Osteocyte (in vitro differentiated cells): Measurements from ENCODE around the gene DDX53. TPM values are rescaled to one million over a fixed set of nuclear protein-coding genes. Genes with fewer than 3 reads are reported as not detected.

ENCODE experiments used
- DNase-seq: peaks from one replicate; pipeline ENCODE4 v3.0.0; 2021; ENCODE audit warnings: mixed read lengths; ENCODE audit not compliant: unreplicated experiment; ENCODE audit errors: extremely low spot score
- H3K27ac Mint-ChIP-seq: one replicate; pipeline ENCODE4 v1.8.0; 2021; ENCODE audit warnings: mild to moderate bottlenecking, mixed read lengths; ENCODE audit not compliant: unreplicated experiment
- H3K27me3 Mint-ChIP-seq: one replicate; pipeline ENCODE4 v1.8.0; 2021; ENCODE audit warnings: mixed read lengths; ENCODE audit not compliant: unreplicated experiment
- H3K36me3 Mint-ChIP-seq: one replicate; pipeline ENCODE4 v1.8.0; 2021; ENCODE audit warnings: mixed read lengths; ENCODE audit not compliant: unreplicated experiment
- H3K4me1 Mint-ChIP-seq: one replicate; pipeline ENCODE4 v1.8.0; 2021; ENCODE audit warnings: mixed read lengths; ENCODE audit not compliant: unreplicated experiment
- H3K4me3 Mint-ChIP-seq: one replicate; pipeline ENCODE4 v1.8.0; 2021; ENCODE audit warnings: mild to moderate bottlenecking, moderate library complexity, mixed read lengths; ENCODE audit not compliant: unreplicated experiment
- H3K9me3 Mint-ChIP-seq: one replicate; pipeline ENCODE4 v1.8.0; 2021; ENCODE audit warnings: mixed read lengths; ENCODE audit not compliant: unreplicated experiment
- total RNA-seq: library from RNA; stranded (reverse); gene quantifications from 2 replicates; pipeline ENCODE4 v1.2.1, GENCODE V29; 2021
- TF ChIP-seq, protein P1 (sequence below): fragments of 200-600 bp; sonication (generic); IDR thresholded peaks from 2 replicates; pipeline ENCODE4 v1.5.0; 2021; ENCODE audit warnings: antibody characterized with exemption, mild to moderate bottlenecking, moderate library complexity

DDX53 gene
- total RNA-seq, 1 donor from 2014 or later, result not detected

DNA sequence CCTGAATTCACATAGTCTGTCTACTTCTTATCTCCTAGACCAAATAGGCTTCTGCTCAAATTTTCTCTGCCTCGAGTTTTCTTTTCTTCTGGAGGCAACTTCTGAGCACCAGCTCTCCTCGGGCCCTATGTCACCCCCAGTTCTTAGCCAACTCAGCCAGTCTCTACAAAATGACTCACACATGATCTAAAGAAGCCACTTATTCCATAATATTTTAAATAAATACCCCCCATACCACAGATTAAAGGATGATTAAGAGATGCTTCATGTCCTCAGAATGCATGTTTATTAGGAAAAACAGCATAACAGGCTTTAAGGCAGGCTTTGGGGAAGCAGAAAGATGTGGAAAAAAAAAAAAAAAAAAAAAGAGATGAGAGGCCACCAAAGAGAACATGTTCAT lies 36.6 kb upstream of the DDX53 start:
- DNase-seq, result no peak
- no peaks in the 10 kb centered on the region for H3K27me3 Mint-ChIP-seq
- H3K36me3 Mint-ChIP-seq, result no peaks in the 10 kb centered on the region
- H3K4me3 Mint-ChIP-seq, result no peak overlapping the region
- TF ChIP-seq, protein P1, sequence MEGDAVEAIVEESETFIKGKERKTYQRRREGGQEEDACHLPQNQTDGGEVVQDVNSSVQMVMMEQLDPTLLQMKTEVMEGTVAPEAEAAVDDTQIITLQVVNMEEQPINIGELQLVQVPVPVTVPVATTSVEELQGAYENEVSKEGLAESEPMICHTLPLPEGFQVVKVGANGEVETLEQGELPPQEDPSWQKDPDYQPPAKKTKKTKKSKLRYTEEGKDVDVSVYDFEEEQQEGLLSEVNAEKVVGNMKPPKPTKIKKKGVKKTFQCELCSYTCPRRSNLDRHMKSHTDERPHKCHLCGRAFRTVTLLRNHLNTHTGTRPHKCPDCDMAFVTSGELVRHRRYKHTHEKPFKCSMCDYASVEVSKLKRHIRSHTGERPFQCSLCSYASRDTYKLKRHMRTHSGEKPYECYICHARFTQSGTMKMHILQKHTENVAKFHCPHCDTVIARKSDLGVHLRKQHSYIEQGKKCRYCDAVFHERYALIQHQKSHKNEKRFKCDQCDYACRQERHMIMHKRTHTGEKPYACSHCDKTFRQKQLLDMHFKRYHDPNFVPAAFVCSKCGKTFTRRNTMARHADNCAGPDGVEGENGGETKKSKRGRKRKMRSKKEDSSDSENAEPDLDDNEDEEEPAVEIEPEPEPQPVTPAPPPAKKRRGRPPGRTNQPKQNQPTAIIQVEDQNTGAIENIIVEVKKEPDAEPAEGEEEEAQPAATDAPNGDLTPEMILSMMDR, result no peak
- peaks cover under 1% of the 10 kb centered on the region for H3K9me3 Mint-ChIP-seq
- H3K27ac Mint-ChIP-seq, result no peak overlapping the region
- H3K4me1 Mint-ChIP-seq, result no peaks in the 10 kb centered on the region

DNA sequence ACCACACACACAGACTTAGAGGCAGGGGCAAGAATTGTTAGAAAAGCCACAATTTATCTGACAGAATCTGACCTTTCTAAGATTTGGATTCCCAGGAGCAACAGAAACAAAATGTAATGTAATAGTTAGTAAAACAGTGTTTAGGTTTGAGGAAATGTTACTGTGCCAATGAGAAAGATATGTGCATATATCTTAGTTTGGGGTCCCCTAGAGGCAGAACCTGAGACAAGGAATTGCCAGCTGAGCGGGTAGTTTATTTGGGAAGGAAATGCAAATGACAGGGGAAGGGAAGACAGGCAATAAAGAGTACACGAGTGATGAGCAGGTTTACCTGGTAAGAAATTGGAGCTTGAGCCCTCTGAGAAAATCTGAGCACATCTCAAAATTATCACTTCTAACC lies 31.3 kb upstream of the DDX53 start:
- Mint-ChIP-seq H3K27me3 (no peaks in the 10 kb centered on the region), H3K4me3 (no peak overlapping the region), H3K36me3 (no peaks in the 10 kb centered on the region), H3K9me3 (peaks cover 10% of the 10 kb centered on the region), H3K4me1 (peaks cover 2% of the 10 kb centered on the region), H3K27ac (no peak overlapping the region)
- DNase-seq, result no peak
- TF ChIP-seq, protein P1, result no peak

DNA sequence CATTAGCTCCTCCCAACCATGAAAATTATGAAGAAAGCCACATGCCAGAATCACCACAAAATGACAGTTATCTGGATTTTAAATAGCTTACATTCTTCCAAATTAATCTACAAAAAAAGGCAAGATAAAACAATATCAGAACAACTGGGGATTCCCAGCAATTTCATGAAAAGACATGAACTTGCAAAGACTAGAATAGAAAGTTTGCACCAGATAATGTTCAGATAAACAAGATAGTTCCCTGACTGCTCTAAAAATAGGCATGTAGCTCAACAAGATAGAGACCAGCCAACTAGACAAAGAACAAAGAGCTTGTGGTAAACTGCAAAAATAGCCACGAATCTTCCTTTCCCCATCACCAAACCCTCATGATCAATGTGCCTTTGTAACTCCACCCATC lies 30.3 kb upstream of the DDX53 start:
- Mint-ChIP-seq H3K36me3 (no peaks in the 10 kb centered on the region), H3K4me1 (peaks cover 2% of the 10 kb centered on the region), H3K27ac (no peak overlapping the region), H3K27me3 (no peaks in the 10 kb centered on the region), H3K4me3 (no peak overlapping the region), H3K9me3 (peaks cover 10% of the 10 kb centered on the region)
- DNase-seq, result no peak
- TF ChIP-seq, protein P1, result no peak

DNA sequence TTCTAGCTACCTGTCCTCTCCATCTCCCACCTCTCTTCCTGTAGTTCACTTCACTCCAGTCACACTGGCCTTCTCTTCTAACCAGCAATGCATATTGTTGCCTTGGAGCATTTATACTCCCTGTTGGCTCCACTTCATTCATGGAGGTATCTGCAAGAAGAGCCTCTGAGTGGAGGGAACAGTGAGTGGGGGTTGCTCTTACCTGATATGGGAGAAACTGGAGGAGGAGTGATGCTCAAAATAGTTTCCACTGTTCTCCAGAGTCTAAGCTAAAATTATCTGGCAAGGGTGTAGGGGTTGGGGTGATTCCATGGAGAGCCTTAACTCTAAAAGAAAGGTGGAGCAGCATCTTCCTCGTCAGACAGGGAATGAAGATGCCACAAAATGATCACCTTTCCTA lies 28.9 kb upstream of the DDX53 start:
- peaks cover 2% of the 10 kb centered on the region for H3K4me1 Mint-ChIP-seq
- TF ChIP-seq, protein P1, result no peak
- no peak overlapping the region for H3K27ac Mint-ChIP-seq
- H3K9me3 Mint-ChIP-seq, result peaks cover 10% of the 10 kb centered on the region
- H3K4me3 Mint-ChIP-seq, result no peak overlapping the region
- no peaks in the 10 kb centered on the region for H3K36me3 Mint-ChIP-seq
- DNase-seq, result no peak
- peaks cover 2% of the 10 kb centered on the region for H3K27me3 Mint-ChIP-seq

DNA sequence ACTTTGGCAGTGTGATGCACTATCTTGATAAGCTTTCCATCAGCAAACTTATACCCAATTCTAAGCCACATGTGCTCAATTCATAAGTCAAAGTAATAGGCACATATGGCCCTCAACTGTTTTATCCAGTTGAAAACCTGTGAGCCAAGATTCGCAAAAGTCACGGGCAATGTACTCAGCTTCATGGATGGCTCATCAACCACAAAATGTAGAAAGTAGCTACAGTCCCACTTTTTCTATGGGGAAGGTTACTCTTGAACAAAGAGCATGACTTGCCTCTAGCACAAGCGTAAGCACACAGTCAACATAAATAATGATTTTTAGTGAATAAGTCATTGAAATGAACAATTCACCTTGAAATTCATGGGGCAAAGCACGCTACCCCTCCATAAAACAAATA lies 25.1 kb upstream of the DDX53 start:
- peaks cover 5% of the 10 kb centered on the region for H3K9me3 Mint-ChIP-seq
- H3K27me3 Mint-ChIP-seq, result peaks cover 2% of the 10 kb centered on the region
- H3K27ac Mint-ChIP-seq, result no peak overlapping the region
- no peak overlapping the region for H3K4me3 Mint-ChIP-seq
- no peak for DNase-seq
- TF ChIP-seq, protein P1, result no peak
- H3K4me1 Mint-ChIP-seq, result no peaks in the 10 kb centered on the region
- H3K36me3 Mint-ChIP-seq, result no peaks in the 10 kb centered on the region
